Brain microvascular endothelial cell (primary cell): ENCODE results near the gene NFE2.

Experiments
- DNase-seq: peaks from one replicate; pipeline ENCODE4 v3.0.0-alpha.2; 2020
- H3K27ac ChIP-seq: fragments of 250-450 bp; sonication (Bioruptor Pico); 2 replicates; pipeline ENCODE4 v1.5.1; 2020; ENCODE audit warnings: mild to moderate bottlenecking, moderate library complexity
- H3K27me3 ChIP-seq: fragments of 250-450 bp; sonication (Bioruptor Pico); replicated peaks from 2 replicates; pipeline ENCODE4 v1.5.1; 2020; ENCODE audit warnings: mild to moderate bottlenecking
- H3K36me3 ChIP-seq: fragments of 250-450 bp; sonication (Bioruptor Pico); replicated peaks from 2 replicates; pipeline ENCODE4 v1.5.1; 2020; ENCODE audit warnings: mild to moderate bottlenecking
- H3K4me3 ChIP-seq: 2 replicates; pipeline ENCODE4 v1.5.1; 2011; ENCODE audit warnings: low read depth, mild to moderate bottlenecking, control low read depth, low read length, moderate library complexity
- in situ Hi-C: cut with HindIII; loops from 2 replicates; pipeline ENCODE4 v1.10.0; 2017; ENCODE audit warnings: low sequenced_read_pairs, low pct_ligation_motif_present
- TF ChIP-seq, protein P1 (sequence below): IDR thresholded peaks from 2 replicates; pipeline ENCODE4 v1.5.1; 2011; ENCODE audit warnings: low read depth, mild to moderate bottlenecking, moderate library complexity, low read length, control low read depth, inconsistent platforms; ENCODE audit errors: missing control alignments

The NFE2 gene

DNA sequence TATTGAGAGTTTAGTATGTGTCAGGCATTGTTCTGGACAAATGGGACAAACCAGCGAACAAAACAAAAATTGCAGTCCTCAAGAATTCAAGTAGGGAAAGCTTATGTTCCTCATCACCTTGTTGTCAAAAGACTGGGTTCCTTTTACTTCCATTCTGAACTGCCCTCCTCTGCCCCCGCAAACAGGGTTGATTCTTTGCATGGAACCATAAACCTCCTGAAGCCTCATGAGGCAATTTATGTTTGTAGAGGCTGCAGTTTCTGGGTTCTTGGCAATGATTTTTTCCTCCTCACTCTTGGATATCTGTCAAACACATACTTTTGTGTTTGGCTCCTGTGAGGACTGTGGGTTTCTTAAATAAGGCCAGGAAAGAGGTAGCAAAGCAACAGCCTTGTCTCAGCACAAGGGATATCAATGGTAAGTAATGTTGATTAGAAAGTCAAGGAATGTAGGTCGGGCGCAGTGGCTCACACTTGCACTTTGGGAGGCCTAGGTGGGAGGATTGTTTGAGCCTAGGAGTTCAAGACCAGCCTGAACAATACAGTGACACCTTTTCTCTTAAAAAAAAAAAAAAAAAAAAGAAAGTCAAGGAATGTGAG, 38.0 kb upstream of the NFE2 start:
- in situ Hi-C loops = no loop called here
- no peak overlapping the region for H3K27ac ChIP-seq
- TF ChIP-seq, protein P1, sequence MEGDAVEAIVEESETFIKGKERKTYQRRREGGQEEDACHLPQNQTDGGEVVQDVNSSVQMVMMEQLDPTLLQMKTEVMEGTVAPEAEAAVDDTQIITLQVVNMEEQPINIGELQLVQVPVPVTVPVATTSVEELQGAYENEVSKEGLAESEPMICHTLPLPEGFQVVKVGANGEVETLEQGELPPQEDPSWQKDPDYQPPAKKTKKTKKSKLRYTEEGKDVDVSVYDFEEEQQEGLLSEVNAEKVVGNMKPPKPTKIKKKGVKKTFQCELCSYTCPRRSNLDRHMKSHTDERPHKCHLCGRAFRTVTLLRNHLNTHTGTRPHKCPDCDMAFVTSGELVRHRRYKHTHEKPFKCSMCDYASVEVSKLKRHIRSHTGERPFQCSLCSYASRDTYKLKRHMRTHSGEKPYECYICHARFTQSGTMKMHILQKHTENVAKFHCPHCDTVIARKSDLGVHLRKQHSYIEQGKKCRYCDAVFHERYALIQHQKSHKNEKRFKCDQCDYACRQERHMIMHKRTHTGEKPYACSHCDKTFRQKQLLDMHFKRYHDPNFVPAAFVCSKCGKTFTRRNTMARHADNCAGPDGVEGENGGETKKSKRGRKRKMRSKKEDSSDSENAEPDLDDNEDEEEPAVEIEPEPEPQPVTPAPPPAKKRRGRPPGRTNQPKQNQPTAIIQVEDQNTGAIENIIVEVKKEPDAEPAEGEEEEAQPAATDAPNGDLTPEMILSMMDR = no peak
- no peak overlapping the region for H3K4me3 ChIP-seq
- DNase-seq = no peak
- no peaks in the 10 kb centered on the region for H3K27me3 ChIP-seq
- H3K36me3 ChIP-seq = peaks cover 32% of the 10 kb centered on the region

DNA sequence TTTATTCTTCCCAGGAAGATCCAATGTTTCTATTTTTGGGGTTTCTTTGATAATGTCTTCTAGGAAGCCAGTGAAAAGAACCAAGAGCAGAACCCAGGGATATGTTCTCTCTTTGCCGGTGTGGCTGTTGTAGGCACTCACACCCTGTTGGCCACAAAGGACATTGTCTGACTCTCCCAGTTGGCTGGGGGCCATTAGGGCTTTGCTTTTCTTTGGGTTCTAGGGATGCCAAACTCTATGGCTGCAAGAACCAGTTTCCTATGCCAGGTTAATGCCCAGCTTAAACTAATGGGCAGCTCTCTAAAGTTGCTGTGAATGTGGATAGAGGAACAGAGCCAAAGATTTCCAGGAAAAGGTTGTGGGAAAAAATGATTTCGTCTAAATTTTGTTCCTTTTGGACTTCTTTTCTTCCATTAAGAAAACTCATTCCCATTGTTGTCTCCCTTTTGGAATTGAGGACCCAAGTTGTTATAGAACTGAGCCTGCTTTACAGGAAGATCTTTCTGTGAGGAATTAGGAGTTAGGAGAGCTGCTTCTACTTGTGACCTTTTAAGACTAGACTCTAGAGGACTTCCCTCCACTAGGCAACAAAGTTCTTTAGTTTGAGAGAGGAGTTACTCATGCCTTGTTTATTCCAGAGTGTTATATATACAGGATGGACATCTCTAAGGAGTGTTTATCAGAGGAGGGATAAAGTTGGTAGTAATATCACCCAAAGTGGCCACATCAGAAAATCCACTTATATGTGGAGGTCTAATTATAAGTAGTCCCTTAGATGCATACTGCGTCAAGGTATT, 37.2 kb upstream of the NFE2 start:
- H3K4me3 ChIP-seq = no peak overlapping the region
- in situ Hi-C loops = no loop called here
- DNase-seq = no peak
- H3K27me3 ChIP-seq = no peaks in the 10 kb centered on the region
- peaks cover 25% of the 10 kb centered on the region for H3K36me3 ChIP-seq
- no peak overlapping the region for H3K27ac ChIP-seq
- TF ChIP-seq, protein P1 = no peak

DNA sequence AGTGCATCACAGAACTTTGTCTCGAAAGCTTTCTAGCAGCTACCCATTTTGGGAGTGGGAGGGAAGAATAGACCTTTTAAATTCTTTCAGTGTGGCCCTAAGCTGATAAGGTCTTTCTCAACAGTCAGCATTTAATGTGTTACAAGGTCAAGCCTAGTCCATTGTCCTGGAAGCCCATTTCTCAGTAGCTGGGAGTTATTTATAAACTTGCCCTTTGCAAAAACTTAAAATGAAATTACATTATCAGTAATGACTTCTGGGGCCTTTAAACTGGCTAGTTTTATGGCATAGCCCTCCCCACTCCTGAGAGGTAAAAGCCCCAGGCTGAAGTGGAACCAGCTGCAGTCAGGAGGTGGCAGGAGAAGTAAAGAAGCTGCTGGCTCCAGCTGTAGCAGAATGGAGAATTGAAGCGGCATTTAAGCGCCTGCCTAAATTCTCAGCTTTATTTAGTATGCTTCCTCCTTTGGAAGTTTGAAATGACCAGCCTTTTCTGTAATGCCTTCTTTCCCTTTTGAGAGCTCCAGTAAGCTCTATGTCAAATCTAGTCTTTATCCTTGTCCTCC, 36.5 kb upstream of the NFE2 start:
- no peak overlapping the region for H3K27ac ChIP-seq
- in situ Hi-C loops = no loop called here
- no peaks in the 10 kb centered on the region for H3K27me3 ChIP-seq
- DNase-seq = no peak
- no peak overlapping the region for H3K4me3 ChIP-seq
- peaks cover 20% of the 10 kb centered on the region for H3K36me3 ChIP-seq
- TF ChIP-seq, protein P1 = peak; percentile 18

DNA sequence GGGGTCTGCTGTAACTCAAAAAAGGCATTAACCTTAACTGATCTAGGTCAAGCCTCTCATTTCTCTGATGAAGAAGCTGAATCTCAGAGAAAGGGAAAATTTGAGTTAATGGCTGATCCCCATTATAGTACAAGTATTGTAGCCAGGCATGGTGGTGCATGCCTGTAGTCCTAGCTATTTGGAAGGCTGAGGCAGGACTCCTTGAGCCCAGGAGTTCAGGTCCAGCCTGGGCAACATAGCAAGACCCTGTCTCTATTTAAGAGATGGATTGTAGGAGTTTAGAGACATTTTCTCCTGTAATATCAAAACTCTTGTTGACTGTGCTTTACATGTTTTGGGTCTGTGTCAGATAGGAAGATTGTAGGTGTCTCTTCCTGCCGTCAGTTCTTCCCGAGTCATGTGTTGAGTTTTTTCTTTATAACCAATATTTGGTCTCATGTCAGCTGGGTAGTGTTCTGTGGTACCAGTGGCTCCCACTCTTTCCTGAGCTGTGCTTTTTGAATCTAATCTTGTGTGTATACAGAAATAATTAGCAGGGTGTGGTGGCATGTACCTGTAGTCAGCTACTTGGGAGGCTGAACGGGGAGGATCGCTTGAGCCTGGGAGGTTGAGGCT, 32.7 kb upstream of the NFE2 start:
- TF ChIP-seq, protein P1 = no peak
- in situ Hi-C loops = no loop called here
- Histone ChIP-seq H3K27me3 (no peaks in the 10 kb centered on the region), H3K36me3 (peaks cover 2% of the 10 kb centered on the region), H3K27ac (no peak overlapping the region), H3K4me3 (no peak overlapping the region)
- DNase-seq = no peak

DNA sequence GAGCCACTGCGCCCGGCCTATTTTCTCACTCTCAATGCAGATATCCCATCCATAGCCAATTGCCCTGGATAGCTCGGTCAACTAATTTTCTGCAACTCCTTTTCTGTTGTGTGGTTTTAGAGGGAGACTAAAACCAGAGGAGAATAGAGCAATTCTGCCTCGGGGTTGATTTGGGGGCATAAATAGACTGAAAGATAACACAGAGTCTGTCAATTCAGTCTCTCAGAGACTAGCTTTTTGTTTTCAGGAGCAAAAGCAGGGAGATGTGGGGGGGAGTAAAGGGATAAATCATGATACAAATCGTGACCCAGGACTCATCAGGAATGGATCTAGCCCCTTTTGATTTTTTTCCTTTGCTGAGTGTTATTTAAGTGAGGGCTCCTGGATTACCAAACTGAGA, 30.6 kb upstream of the NFE2 start:
- Histone ChIP-seq H3K27me3 (no peaks in the 10 kb centered on the region), H3K27ac (no peak overlapping the region), H3K36me3 (peaks cover 2% of the 10 kb centered on the region), H3K4me3 (no peak overlapping the region)
- TF ChIP-seq, protein P1 = no peak
- no peak for DNase-seq
- in situ Hi-C loops = no loop called here
